MCF 10A (cell line): Measurements from ENCODE around the gene RAD9A. TPM values are rescaled to one million over a fixed set of nuclear protein-coding genes. Genes with fewer than 3 reads are reported as not detected.

Source experiments
- BruUV-seq: library from RNA; stranded (reverse); fragments of 400-500 nt; replicated peaks from 2 replicates; lab custom pipeline; 2021; lab: Mats Ljungman, UMichigan
- CTCF ChIA-PET: fragments of 300-600 bp; sonication (Branson Sonifier 250); formaldehyde crosslinking; extraction: SDS; loops from one replicate; lab custom pipeline; 2021; ENCODE audit warnings: antibody characterized with exemption, inconsistent platforms; lab: Yijun Ruan, JAX
- POLR2A ChIA-PET: fragments of 300-600, 350-650 bp; sonication (Branson Sonifier 250); formaldehyde crosslinking; extraction: SDS; loops from one replicate; lab custom pipeline; 2020; ENCODE audit warnings: antibody characterized with exemption, inconsistent platforms; lab: Yijun Ruan, JAX
- DNase-seq: peaks from one replicate; pipeline ENCODE4 v3.0.0-alpha.2; 2018; ENCODE audit not compliant: unreplicated experiment
- H3K27ac Mint-ChIP-seq: one replicate; pipeline ENCODE4 v1.8.0; 2022; ENCODE audit warnings: mild to moderate bottlenecking, low read depth, mixed read lengths; ENCODE audit not compliant: unreplicated experiment
- H3K27me3 Mint-ChIP-seq: one replicate; pipeline ENCODE4 v1.8.0; 2022; ENCODE audit warnings: mixed read lengths; ENCODE audit not compliant: insufficient read depth, unreplicated experiment
- H3K36me3 Mint-ChIP-seq: one replicate; pipeline ENCODE4 v1.8.0; 2022; ENCODE audit warnings: mild to moderate bottlenecking, moderate library complexity, mixed read lengths; ENCODE audit not compliant: insufficient read depth, unreplicated experiment
- H3K4me1 Mint-ChIP-seq: one replicate; pipeline ENCODE4 v1.8.0; 2022; ENCODE audit warnings: mixed read lengths; ENCODE audit not compliant: insufficient read depth, unreplicated experiment
- H3K4me3 Mint-ChIP-seq: one replicate; pipeline ENCODE4 v1.8.0; 2022; ENCODE audit warnings: mild to moderate bottlenecking, moderate library complexity, mixed read lengths; ENCODE audit not compliant: unreplicated experiment
- H3K9me3 Mint-ChIP-seq: one replicate; pipeline ENCODE4 v1.8.0; 2022; ENCODE audit warnings: mixed read lengths; ENCODE audit not compliant: unreplicated experiment
- intact Hi-C: fragments of 100-400 bp; cut with micrococcal nuclease; formaldehyde crosslinking; loops from 2 replicates; pipeline ENCODE4 v1.14.1; 2022
- total RNA-seq: library from RNA; stranded (reverse); gene quantifications from 2 replicates; pipeline ENCODE4 v1.2.3, GENCODE V29; 2022
- TF ChIP-seq, protein P1 (sequence below): fragments of 200-600 bp; IDR thresholded peaks from one replicate; pipeline ENCODE4 v1.8.0; 2022; ENCODE audit warnings: antibody characterized with exemption, mild to moderate bottlenecking; ENCODE audit not compliant: unreplicated experiment

The RAD9A gene
- total RNA-seq, 1 experiment from 2014 or later = 9.9 TPM

DNA sequence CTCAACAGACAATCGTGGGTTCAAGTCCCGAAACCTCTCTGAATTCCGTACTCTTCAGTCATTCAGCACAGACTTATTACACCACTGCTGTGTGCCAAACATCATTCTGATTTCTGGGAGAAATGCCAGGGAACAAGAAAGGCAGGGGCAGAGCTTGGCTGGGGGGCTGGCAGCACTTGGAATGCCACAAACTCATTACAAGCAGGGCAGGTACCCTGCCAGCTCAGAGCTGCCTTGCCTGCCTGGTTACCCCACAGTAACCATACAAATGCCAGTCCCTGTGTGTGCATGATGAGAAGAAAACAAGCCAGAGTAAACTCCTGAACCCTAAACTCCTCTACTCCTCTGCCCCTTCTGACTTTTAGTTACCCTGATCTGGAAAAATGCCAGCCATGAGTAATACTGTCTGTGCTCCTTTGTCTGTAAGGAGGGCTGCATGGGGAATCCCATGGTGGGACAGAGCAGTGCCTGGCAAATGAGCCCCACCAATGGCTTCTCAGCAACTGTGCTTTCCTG is 6.9 kb upstream of the RAD9A start:
- Mint-ChIP-seq H3K36me3 (peaks cover 17% of the 10 kb centered on the region), H3K4me1 (peaks cover 35% of the 10 kb centered on the region), H3K27me3 (no peaks in the 10 kb centered on the region), H3K4me3 (no peak overlapping the region), H3K27ac (no peak overlapping the region), H3K9me3 (no peaks in the 10 kb centered on the region)
- intact Hi-C loops = loop anchor here (5.0 kb wide), 1 partner anchor 38 kb away; no protein-coding TSS in a partner anchor
- TF ChIP-seq, protein P1, sequence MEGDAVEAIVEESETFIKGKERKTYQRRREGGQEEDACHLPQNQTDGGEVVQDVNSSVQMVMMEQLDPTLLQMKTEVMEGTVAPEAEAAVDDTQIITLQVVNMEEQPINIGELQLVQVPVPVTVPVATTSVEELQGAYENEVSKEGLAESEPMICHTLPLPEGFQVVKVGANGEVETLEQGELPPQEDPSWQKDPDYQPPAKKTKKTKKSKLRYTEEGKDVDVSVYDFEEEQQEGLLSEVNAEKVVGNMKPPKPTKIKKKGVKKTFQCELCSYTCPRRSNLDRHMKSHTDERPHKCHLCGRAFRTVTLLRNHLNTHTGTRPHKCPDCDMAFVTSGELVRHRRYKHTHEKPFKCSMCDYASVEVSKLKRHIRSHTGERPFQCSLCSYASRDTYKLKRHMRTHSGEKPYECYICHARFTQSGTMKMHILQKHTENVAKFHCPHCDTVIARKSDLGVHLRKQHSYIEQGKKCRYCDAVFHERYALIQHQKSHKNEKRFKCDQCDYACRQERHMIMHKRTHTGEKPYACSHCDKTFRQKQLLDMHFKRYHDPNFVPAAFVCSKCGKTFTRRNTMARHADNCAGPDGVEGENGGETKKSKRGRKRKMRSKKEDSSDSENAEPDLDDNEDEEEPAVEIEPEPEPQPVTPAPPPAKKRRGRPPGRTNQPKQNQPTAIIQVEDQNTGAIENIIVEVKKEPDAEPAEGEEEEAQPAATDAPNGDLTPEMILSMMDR = no peak
- ChIA-PET POLR2A (interaction anchor here (1.2 to 8.9 kb wide), 2 partner anchors 11 to 30 kb away, joined by 3 to 144 read pairs; partner anchors contain the start of genes CLCF1 and POLD4), CTCF (interaction anchor here (0.7 to 19.3 kb wide), 4 partner anchors 13 to 175 kb away, joined by 3 to 659 read pairs (median 4); partner anchors contain the start of gene POLD4)
- BruUV-seq = no TSS peak
- peak; percentile 87 for DNase-seq

- TF ChIP-seq, protein P1 = no peak
- intact Hi-C loops = no loop called here
- peaks cover 28% of the 10 kb centered on the region for H3K4me1 Mint-ChIP-seq
- BruUV-seq = no TSS peak
- no peaks in the 10 kb centered on the region for H3K9me3 Mint-ChIP-seq
- DNase-seq = no peak
- H3K36me3 Mint-ChIP-seq = peaks cover 8% of the 10 kb centered on the region
- no peak overlapping the region for H3K27ac Mint-ChIP-seq
- H3K4me3 Mint-ChIP-seq = no peak overlapping the region
- POLR2A ChIA-PET = interaction anchor here (1.1 to 8.9 kb wide), 4 partner anchors 11 to 41 kb away, joined by 3 to 144 read pairs (median 6); partner anchors contain the start of genes POLD4 and PPP1CA
- CTCF ChIA-PET = interaction anchor here (0.6 to 19.3 kb wide), 5 partner anchors 14 to 311 kb away, joined by 3 to 659 read pairs (median 5); partner anchors contain the start of genes POLD4 and PPP1CA
- no peaks in the 10 kb centered on the region for H3K27me3 Mint-ChIP-seq
These were observed 4.7 kb upstream of the RAD9A start for GRCh38 chr11:67387069-67387468.

- ChIA-PET POLR2A (interaction anchor here (1.1 to 8.9 kb wide), 3 partner anchors 14 to 41 kb away, joined by 3 to 144 read pairs (median 8); partner anchors contain the start of genes POLD4 and PPP1CA), CTCF (interaction anchor here (1.0 to 19.3 kb wide), 4 partner anchors 14 to 70 kb away, joined by 3 to 659 read pairs (median 6); partner anchors contain the start of genes POLD4 and PPP1CA)
- peaks cover 12% of the 10 kb centered on the region for H3K36me3 Mint-ChIP-seq
- TF ChIP-seq, protein P1 = no peak
- no TSS peak for BruUV-seq
- intact Hi-C loops = no loop called here
- H3K4me3 Mint-ChIP-seq = no peak overlapping the region
- no peak for DNase-seq
- peaks cover 26% of the 10 kb centered on the region for H3K4me1 Mint-ChIP-seq
- H3K27me3 Mint-ChIP-seq = no peaks in the 10 kb centered on the region
- H3K9me3 Mint-ChIP-seq = no peaks in the 10 kb centered on the region
- H3K27ac Mint-ChIP-seq = no peak overlapping the region
These were observed 4.3 kb upstream of the RAD9A start for GRCh38 chr11:67387518-67387917.

DNA sequence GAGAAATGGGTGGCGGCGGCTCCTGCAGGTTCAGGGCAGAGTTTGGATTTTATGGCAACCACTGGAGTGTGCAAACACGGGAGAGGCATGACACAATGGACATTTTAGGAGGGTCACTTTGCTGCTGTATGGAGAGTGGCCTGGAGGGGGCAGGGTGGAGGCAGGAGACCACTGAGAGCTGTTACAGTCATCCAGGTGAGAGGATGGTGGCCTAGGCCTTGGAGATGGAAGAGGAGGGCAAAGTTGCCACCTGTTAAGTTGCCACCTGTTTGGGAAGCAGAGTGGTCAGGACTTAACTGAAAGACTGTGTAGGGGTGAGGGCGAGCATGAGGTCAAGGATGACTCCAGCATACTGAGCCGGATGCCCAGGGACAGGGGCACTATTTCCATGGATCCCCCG is 2.3 kb upstream of the RAD9A start:
- H3K9me3 Mint-ChIP-seq = no peaks in the 10 kb centered on the region
- CTCF ChIA-PET = interaction anchor here (0.6 to 3.1 kb wide), 4 partner anchors 8 to 918 kb away, joined by 3 to 15 read pairs (median 4); no protein-coding TSS in a partner anchor
- H3K36me3 Mint-ChIP-seq = peaks cover 19% of the 10 kb centered on the region
- peak overlapping the region; percentile 69 for H3K4me3 Mint-ChIP-seq
- no TSS peak for BruUV-seq
- no peak for DNase-seq
- POLR2A ChIA-PET = no interaction called here
- peak overlapping the region; percentile 3 for H3K27ac Mint-ChIP-seq
- intact Hi-C loops = no loop called here
- TF ChIP-seq, protein P1 = peak; percentile 27
- H3K4me1 Mint-ChIP-seq = peaks cover 28% of the 10 kb centered on the region
- H3K27me3 Mint-ChIP-seq = no peaks in the 10 kb centered on the region
